Calu3 (cell line): ENCODE measurements around the gene HLCS. TPM values are rescaled to one million over a fixed set of nuclear protein-coding genes. Genes with fewer than 3 reads are reported as not detected.

ENCODE experiments used
- BruUV-seq: library from RNA; stranded (reverse); fragments of 400-500 nt; replicated peaks from 2 replicates; lab custom pipeline; 2021; lab: Mats Ljungman, UMichigan
- CTCF ChIA-PET: fragments of 300-600 bp; sonication (Branson Sonifier 250); formaldehyde crosslinking; loops from one replicate; lab custom pipeline; 2022; ENCODE audit warnings: antibody characterized with exemption; lab: Charles Lee
- DNase-seq: peaks from one replicate; pipeline ENCODE4 v3.0.0; 2022
- H3K27ac Mint-ChIP-seq: one replicate; pipeline ENCODE4 v1.8.0; 2022; ENCODE audit warnings: mixed read lengths; ENCODE audit not compliant: unreplicated experiment
- H3K27me3 Mint-ChIP-seq: one replicate; pipeline ENCODE4 v1.8.0; 2022; ENCODE audit warnings: mixed read lengths; ENCODE audit not compliant: unreplicated experiment
- H3K36me3 Mint-ChIP-seq: one replicate; pipeline ENCODE4 v1.8.0; 2022; ENCODE audit warnings: mild to moderate bottlenecking, moderate library complexity, mixed read lengths; ENCODE audit not compliant: insufficient read depth, unreplicated experiment
- H3K4me1 Mint-ChIP-seq: one replicate; pipeline ENCODE4 v1.8.0; 2022; ENCODE audit warnings: mild to moderate bottlenecking, low read depth, mixed read lengths; ENCODE audit not compliant: unreplicated experiment
- H3K4me3 Mint-ChIP-seq: one replicate; pipeline ENCODE4 v1.8.0; 2022; ENCODE audit warnings: mild to moderate bottlenecking, low read depth, moderate library complexity, mixed read lengths; ENCODE audit not compliant: unreplicated experiment
- H3K9me3 Mint-ChIP-seq: one replicate; pipeline ENCODE4 v1.8.0; 2022; ENCODE audit warnings: low read depth, mixed read lengths; ENCODE audit not compliant: unreplicated experiment
- intact Hi-C: fragments of 100-400 bp; cut with micrococcal nuclease; formaldehyde crosslinking; loops from one replicate; pipeline ENCODE4 v1.10.0; 2022; ENCODE audit not compliant: unreplicated experiment
- total RNA-seq: library from RNA; stranded (reverse); gene quantifications from 2 replicates; pipeline ENCODE4 v1.2.3, GENCODE V29; 2022
- TF ChIP-seq, protein P1 (sequence below): fragments of 200-600 bp; IDR thresholded peaks from one replicate; pipeline ENCODE4 v1.8.0; 2022; ENCODE audit warnings: antibody characterized with exemption; ENCODE audit not compliant: unreplicated experiment

HLCS gene
- total RNA-seq, 1 experiment from 2014 or later, result 18.4 TPM

DNA sequence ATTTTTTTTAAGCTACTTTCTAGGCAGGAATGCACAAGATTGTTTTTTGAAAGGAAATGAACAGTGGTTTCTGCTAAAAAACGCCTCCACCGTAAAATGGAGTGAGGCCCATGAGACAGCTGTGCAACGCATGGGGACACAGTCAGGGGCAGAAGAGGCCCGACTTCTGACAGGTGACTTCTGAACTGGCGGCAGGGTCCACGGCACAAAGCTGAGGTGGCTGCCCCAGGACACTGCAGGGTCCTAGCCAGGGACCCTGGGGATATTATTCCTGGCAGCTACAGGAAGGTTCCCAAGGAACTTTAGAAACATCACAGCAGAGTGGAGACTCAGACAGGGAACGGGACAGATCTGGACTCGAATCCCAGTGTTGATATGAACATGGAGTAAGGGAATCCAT is 192.5 kb downstream of the HLCS start:
- Mint-ChIP-seq H3K27ac (no peak overlapping the region), H3K9me3 (no peaks in the 10 kb centered on the region), H3K4me3 (no peak overlapping the region), H3K27me3 (no peaks in the 10 kb centered on the region), H3K4me1 (peaks cover 4% of the 10 kb centered on the region), H3K36me3 (no peaks in the 10 kb centered on the region)
- no peak for DNase-seq
- TF ChIP-seq, protein P1, sequence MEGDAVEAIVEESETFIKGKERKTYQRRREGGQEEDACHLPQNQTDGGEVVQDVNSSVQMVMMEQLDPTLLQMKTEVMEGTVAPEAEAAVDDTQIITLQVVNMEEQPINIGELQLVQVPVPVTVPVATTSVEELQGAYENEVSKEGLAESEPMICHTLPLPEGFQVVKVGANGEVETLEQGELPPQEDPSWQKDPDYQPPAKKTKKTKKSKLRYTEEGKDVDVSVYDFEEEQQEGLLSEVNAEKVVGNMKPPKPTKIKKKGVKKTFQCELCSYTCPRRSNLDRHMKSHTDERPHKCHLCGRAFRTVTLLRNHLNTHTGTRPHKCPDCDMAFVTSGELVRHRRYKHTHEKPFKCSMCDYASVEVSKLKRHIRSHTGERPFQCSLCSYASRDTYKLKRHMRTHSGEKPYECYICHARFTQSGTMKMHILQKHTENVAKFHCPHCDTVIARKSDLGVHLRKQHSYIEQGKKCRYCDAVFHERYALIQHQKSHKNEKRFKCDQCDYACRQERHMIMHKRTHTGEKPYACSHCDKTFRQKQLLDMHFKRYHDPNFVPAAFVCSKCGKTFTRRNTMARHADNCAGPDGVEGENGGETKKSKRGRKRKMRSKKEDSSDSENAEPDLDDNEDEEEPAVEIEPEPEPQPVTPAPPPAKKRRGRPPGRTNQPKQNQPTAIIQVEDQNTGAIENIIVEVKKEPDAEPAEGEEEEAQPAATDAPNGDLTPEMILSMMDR, result no peak
- BruUV-seq, result no TSS peak
- intact Hi-C loops, result loop anchor here (2.0 kb wide), 1 partner anchor 33 kb away; no protein-coding TSS in a partner anchor
- CTCF ChIA-PET, result no interaction called here

GRCh38 chr21:36773117-36773516 is 193.4 kb downstream of the HLCS start:
- peak; percentile 54 for DNase-seq
- intact Hi-C loops, result loop anchor here (2.0 kb wide), 1 partner anchor 34 kb away; no protein-coding TSS in a partner anchor
- TF ChIP-seq, protein P1, result no peak
- no peaks in the 10 kb centered on the region for H3K9me3 Mint-ChIP-seq
- CTCF ChIA-PET, result interaction anchor here (0.6 to 2.0 kb wide), 2 partner anchors 8 to 15 kb away, joined by 4 to 5 read pairs; no protein-coding TSS in a partner anchor
- H3K27ac Mint-ChIP-seq, result no peak overlapping the region
- H3K36me3 Mint-ChIP-seq, result no peaks in the 10 kb centered on the region
- H3K27me3 Mint-ChIP-seq, result no peaks in the 10 kb centered on the region
- H3K4me3 Mint-ChIP-seq, result no peak overlapping the region
- H3K4me1 Mint-ChIP-seq, result peaks cover 8% of the 10 kb centered on the region
- no TSS peak for BruUV-seq

DNA sequence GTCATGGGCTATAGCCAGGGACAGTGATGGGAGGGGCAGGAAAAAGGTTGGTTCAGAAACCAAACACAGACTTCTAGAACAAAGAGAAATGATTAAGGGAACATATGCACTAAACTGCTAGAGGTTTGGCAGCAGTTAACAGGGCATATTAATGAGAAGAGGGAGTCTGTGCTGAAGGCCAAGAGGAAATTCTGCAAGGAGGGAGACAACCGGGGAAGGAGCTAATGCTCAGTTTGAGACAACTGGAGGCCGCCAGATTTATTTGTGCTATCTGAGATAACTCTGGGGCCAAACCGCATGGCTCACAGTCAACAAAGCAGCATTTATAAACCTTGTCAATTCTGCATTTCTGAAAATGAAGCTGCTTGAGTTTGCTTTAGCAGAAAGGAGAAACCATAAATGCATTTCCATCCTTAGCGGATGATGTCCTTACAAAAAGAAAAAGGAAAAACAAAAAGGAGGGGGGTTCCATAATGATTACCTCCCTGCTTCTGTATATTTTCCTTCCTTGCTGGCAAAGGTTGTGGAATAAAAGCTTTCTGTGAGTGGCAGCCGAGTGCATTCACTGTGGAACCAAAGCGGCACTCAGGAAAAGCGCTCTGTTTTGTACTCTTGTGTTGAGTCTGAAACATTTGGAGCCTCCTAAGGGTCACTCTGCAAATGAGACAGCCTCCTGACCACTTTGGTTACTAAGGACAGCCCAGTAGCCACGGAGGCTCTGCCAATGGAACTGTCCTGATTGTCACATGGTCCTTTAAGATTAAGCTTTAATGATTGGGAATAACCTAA is 197.2 kb downstream of the HLCS start:
- TF ChIP-seq, protein P1, result no peak
- CTCF ChIA-PET, result no interaction called here
- DNase-seq, result no peak
- peaks cover 19% of the 10 kb centered on the region for H3K4me1 Mint-ChIP-seq
- no peak overlapping the region for H3K27ac Mint-ChIP-seq
- BruUV-seq, result no TSS peak
- intact Hi-C loops, result loop anchor here (5.0 kb wide), 1 partner anchor 78 kb away; no protein-coding TSS in a partner anchor
- no peak overlapping the region for H3K4me3 Mint-ChIP-seq
- H3K27me3 Mint-ChIP-seq, result no peaks in the 10 kb centered on the region
- no peaks in the 10 kb centered on the region for H3K36me3 Mint-ChIP-seq
- H3K9me3 Mint-ChIP-seq, result no peaks in the 10 kb centered on the region

DNA sequence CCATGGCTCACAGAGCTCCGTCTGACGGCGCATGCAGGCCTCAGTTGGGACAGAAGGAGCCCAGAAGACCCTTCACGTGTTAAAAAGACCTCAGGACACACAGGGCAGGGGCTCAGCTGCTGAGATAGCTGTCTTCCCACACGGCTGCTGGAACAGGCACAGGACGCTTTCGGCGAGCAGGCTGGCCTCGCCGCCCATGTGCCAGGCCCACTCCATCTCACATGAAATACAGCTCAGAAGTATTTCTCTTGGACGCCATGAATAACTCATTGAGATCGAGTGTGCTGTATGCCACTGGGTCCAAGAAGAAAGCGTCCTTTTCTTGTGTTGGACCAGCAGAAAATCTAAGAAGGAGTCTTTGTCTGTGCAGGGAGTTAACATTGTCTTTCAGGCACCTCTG is 198.0 kb downstream of the HLCS start:
- TF ChIP-seq, protein P1, result no peak
- H3K4me3 Mint-ChIP-seq, result no peak overlapping the region
- H3K9me3 Mint-ChIP-seq, result no peaks in the 10 kb centered on the region
- H3K27ac Mint-ChIP-seq, result no peak overlapping the region
- H3K27me3 Mint-ChIP-seq, result no peaks in the 10 kb centered on the region
- H3K4me1 Mint-ChIP-seq, result peaks cover 19% of the 10 kb centered on the region
- H3K36me3 Mint-ChIP-seq, result no peaks in the 10 kb centered on the region
- intact Hi-C loops, result loop anchor here (5.0 kb wide), 1 partner anchor 79 kb away; no protein-coding TSS in a partner anchor
- BruUV-seq, result no TSS peak
- CTCF ChIA-PET, result no interaction called here
- DNase-seq, result no peak
